ENCODE data around the gene LHX4.
A peak's percentile ranks its signal among the peaks of the same experiment; 100 is the strongest.

The LHX4 gene

GRCh38 chr1:180229483-180230415 lies at the start of gene LHX4:
Gene LHX4, plus strand, starts transcription at chr1:180230264. Its CDS starts 266 bp downstream, at chr1:180230530.
- DNase-seq, result peak; percentile 56
- in situ Hi-C loops (cut with MboI; ENCODE audit: low pct_unique_long_range_greater_than_20kb, low sequenced_read_pairs), result no loop called here

- in situ Hi-C loops (cut with MboI; ENCODE audit: low pct_unique_long_range_greater_than_20kb, low sequenced_read_pairs), result no loop called here
- peak; percentile 53 for DNase-seq
These were observed 49.0 kb upstream of the LHX4 start for GRCh38 chr1:180181048-180181447.

- in situ Hi-C loops (cut with MboI; ENCODE audit: low pct_unique_long_range_greater_than_20kb, low sequenced_read_pairs), result no loop called here
- DNase-seq, result no peak
These were observed 47.9 kb upstream of the LHX4 start for GRCh38 chr1:180181996-180182642.

GRCh38 chr1:180182643-180183311 lies 47.3 kb upstream of the LHX4 start:
- no peak for DNase-seq
- in situ Hi-C loops (cut with MboI; ENCODE audit: low pct_unique_long_range_greater_than_20kb, low sequenced_read_pairs), result no loop called here

GRCh38 chr1:180183426-180183825 lies 46.6 kb upstream of the LHX4 start:
- DNase-seq, result no peak
- in situ Hi-C loops (cut with MboI; ENCODE audit: low pct_unique_long_range_greater_than_20kb, low sequenced_read_pairs), result no loop called here

- DNase-seq, result no peak
- in situ Hi-C loops (cut with MboI; ENCODE audit: low pct_unique_long_range_greater_than_20kb, low sequenced_read_pairs), result no loop called here
These were observed 46.0 kb upstream of the LHX4 start for GRCh38 chr1:180184041-180184440.

GRCh38 chr1:180185281-180185680 lies 44.8 kb upstream of the LHX4 start:
- no peak for DNase-seq
- in situ Hi-C loops (cut with MboI; ENCODE audit: low pct_unique_long_range_greater_than_20kb, low sequenced_read_pairs), result no loop called here

- no peak for DNase-seq
- in situ Hi-C loops (cut with MboI; ENCODE audit: low pct_unique_long_range_greater_than_20kb, low sequenced_read_pairs), result no loop called here
These were observed 44.0 kb upstream of the LHX4 start for GRCh38 chr1:180185971-180186645.

- in situ Hi-C loops (cut with MboI; ENCODE audit: low pct_unique_long_range_greater_than_20kb, low sequenced_read_pairs), result no loop called here
- DNase-seq, result no peak
These were observed 43.2 kb upstream of the LHX4 start for GRCh38 chr1:180186831-180187230.

GRCh38 chr1:180187626-180188025 lies 42.4 kb upstream of the LHX4 start:
- no peak for DNase-seq
- in situ Hi-C loops (cut with MboI; ENCODE audit: low pct_unique_long_range_greater_than_20kb, low sequenced_read_pairs), result no loop called here

GRCh38 chr1:180188091-180188506 lies 42.0 kb upstream of the LHX4 start:
- peak; percentile 58 for DNase-seq
- in situ Hi-C loops (cut with MboI; ENCODE audit: low pct_unique_long_range_greater_than_20kb, low sequenced_read_pairs), result no loop called here

- DNase-seq, result no peak
- in situ Hi-C loops (cut with MboI; ENCODE audit: low pct_unique_long_range_greater_than_20kb, low sequenced_read_pairs), result no loop called here
These were observed 41.3 kb upstream of the LHX4 start for GRCh38 chr1:180188684-180189175.

- in situ Hi-C loops (cut with MboI; ENCODE audit: low pct_unique_long_range_greater_than_20kb, low sequenced_read_pairs), result no loop called here
These were observed 40.0 kb upstream of the LHX4 start for GRCh38 chr1:180190091-180190490.

GRCh38 chr1:180192172-180192571 lies 37.9 kb upstream of the LHX4 start:
- in situ Hi-C loops (cut with MboI; ENCODE audit: low pct_unique_long_range_greater_than_20kb, low sequenced_read_pairs), result no loop called here
- peak; percentile 29 for DNase-seq

More at GRCh38 chr1:180190091-180190490, 40.0 kb upstream of the LHX4 start:
- no peak for DNase-seq

GRCh38 chr1:180193141-180194047 lies 36.7 kb upstream of the LHX4 start:
- DNase-seq, result no peak
- in situ Hi-C loops (cut with MboI; ENCODE audit: low pct_unique_long_range_greater_than_20kb, low sequenced_read_pairs), result no loop called here

GRCh38 chr1:180194048-180194425 lies 36.0 kb upstream of the LHX4 start:
- in situ Hi-C loops (cut with MboI; ENCODE audit: low pct_unique_long_range_greater_than_20kb, low sequenced_read_pairs), result no loop called here
- no peak for DNase-seq

- DNase-seq, result no peak
- in situ Hi-C loops (cut with MboI; ENCODE audit: low pct_unique_long_range_greater_than_20kb, low sequenced_read_pairs), result no loop called here
These were observed 35.4 kb upstream of the LHX4 start for GRCh38 chr1:180194546-180195207.

- in situ Hi-C loops (cut with MboI; ENCODE audit: low pct_unique_long_range_greater_than_20kb, low sequenced_read_pairs), result no loop called here
- DNase-seq, result no peak
These were observed 34.7 kb upstream of the LHX4 start for GRCh38 chr1:180195401-180195800.
